ENCODE data around the gene TEDC2.

- TF ChIP-seq, protein P1, sequence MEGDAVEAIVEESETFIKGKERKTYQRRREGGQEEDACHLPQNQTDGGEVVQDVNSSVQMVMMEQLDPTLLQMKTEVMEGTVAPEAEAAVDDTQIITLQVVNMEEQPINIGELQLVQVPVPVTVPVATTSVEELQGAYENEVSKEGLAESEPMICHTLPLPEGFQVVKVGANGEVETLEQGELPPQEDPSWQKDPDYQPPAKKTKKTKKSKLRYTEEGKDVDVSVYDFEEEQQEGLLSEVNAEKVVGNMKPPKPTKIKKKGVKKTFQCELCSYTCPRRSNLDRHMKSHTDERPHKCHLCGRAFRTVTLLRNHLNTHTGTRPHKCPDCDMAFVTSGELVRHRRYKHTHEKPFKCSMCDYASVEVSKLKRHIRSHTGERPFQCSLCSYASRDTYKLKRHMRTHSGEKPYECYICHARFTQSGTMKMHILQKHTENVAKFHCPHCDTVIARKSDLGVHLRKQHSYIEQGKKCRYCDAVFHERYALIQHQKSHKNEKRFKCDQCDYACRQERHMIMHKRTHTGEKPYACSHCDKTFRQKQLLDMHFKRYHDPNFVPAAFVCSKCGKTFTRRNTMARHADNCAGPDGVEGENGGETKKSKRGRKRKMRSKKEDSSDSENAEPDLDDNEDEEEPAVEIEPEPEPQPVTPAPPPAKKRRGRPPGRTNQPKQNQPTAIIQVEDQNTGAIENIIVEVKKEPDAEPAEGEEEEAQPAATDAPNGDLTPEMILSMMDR (IDR thresholded peaks at IDR 0.05; ENCODE audit: poor library complexity): no peak
- TF ChIP-seq EZH2phosphoT487 (IDR thresholded peaks at IDR 0.05; ENCODE audit: low read depth, severe bottlenecking, unreplicated experiment): no peak
- TF ChIP-seq EZH2 (IDR thresholded peaks at IDR 0.05; ENCODE audit: borderline replicate concordance): no peak
These were observed 23.0 kb downstream of the TEDC2 start for GRCh38 chr16:2482708-2483534.

Data from hepatocyte (in vitro differentiated cells).